RWPE1 (cell line): ENCODE data around the gene PXMP4.

Source experiments
- CTCF ChIA-PET: fragments of 350-600 bp; sonication (Branson Sonifier 250); formaldehyde crosslinking; extraction: SDS; loops from one replicate; lab custom pipeline; 2021; lab: Yijun Ruan, JAX
- POLR2A ChIA-PET: fragments of 400-600 bp; formaldehyde crosslinking; extraction: SDS; loops from one replicate; lab custom pipeline; 2020; ENCODE audit warnings: antibody characterized with exemption; ENCODE audit not compliant: low non-redundant PET; lab: Yijun Ruan, JAX
- DNase-seq: peaks from one replicate; pipeline ENCODE4 v3.0.0; 2012; ENCODE audit warnings: low spot score
- H3K27ac ChIP-seq: fragments of 450-650 bp; 2 replicates; pipeline ENCODE4 v1.5.1; 2017
- CTCF ChIP-seq: fragments of 450-650 bp; conservative IDR thresholded peaks from 2 replicates; pipeline ENCODE4 v1.5.1; 2017; ENCODE audit warnings: low read depth, mild to moderate bottlenecking

PXMP4 gene

GRCh38 chr20:33746325-33746998, 26.4 kb upstream of the PXMP4 start:
- no peak for DNase-seq
- H3K27ac ChIP-seq, result no peak overlapping the region
- ChIA-PET POLR2A (interaction anchor here (0.6 kb wide), 1 partner anchor 77 kb away, joined by 3 read pairs; no protein-coding TSS in a partner anchor), CTCF (no interaction called here)
- no peak for TF ChIP-seq CTCF

- ChIA-PET CTCF (interaction anchor here (0.5 kb wide), 1 partner anchor 151 kb away, joined by 3 read pairs; no protein-coding TSS in a partner anchor), POLR2A (interaction anchor here (0.6 kb wide), 1 partner anchor 75 kb away, joined by 3 read pairs; no protein-coding TSS in a partner anchor)
- DNase-seq, result no peak
- no peak for TF ChIP-seq CTCF
- H3K27ac ChIP-seq, result peak overlapping the region; percentile 0; the same call in 1 of the 2 replicates
Observed at GRCh38 chr20:33744773-33745385, 24.8 kb upstream of the PXMP4 start.

- CTCF ChIA-PET, result interaction anchor here (0.5 to 1.1 kb wide), 2 partner anchors 10 to 152 kb away, joined by 3 read pairs; no protein-coding TSS in a partner anchor
- POLR2A ChIA-PET, result interaction anchor here (0.6 kb wide), 2 partner anchors 74 to 177 kb away, joined by 3 to 5 read pairs; no protein-coding TSS in a partner anchor
- no peak for DNase-seq
- H3K27ac ChIP-seq, result peak overlapping the region; percentile 0; the same call in 1 of the 2 replicates
- no peak for TF ChIP-seq CTCF
Observed at GRCh38 chr20:33744181-33744580, 24.1 kb upstream of the PXMP4 start.

- DNase-seq, result no peak
- TF ChIP-seq CTCF, result no peak
- ChIA-PET CTCF (interaction anchor here (0.6 kb wide), 1 partner anchor 1148 kb away, joined by 3 read pairs; no protein-coding TSS in a partner anchor), POLR2A (no interaction called here)
- no peak overlapping the region for H3K27ac ChIP-seq
Observed at GRCh38 chr20:33740189-33740588, 20.1 kb upstream of the PXMP4 start.

GRCh38 chr20:33739493-33739892, 19.4 kb upstream of the PXMP4 start:
- no peak overlapping the region for H3K27ac ChIP-seq
- CTCF ChIA-PET, result interaction anchor here (0.6 kb wide), 1 partner anchor 1149 kb away, joined by 3 read pairs; no protein-coding TSS in a partner anchor
- no peak for TF ChIP-seq CTCF
- DNase-seq, result no peak
- POLR2A ChIA-PET, result no interaction called here

- CTCF ChIA-PET, result no interaction called here
- POLR2A ChIA-PET, result no interaction called here
- no peak for TF ChIP-seq CTCF
- no peak for DNase-seq
- H3K27ac ChIP-seq, result no peak overlapping the region
Observed at GRCh38 chr20:33736962-33737361, 16.9 kb upstream of the PXMP4 start.
